Karpas-422 (cell line): ENCODE measurements around the gene TEX26. TPM values are rescaled to one million over a fixed set of nuclear protein-coding genes. Genes with fewer than 3 reads are reported as not detected.

ENCODE experiments used
- DNase-seq: peaks from one replicate; pipeline ENCODE4 v3.0.0-alpha.2; 2015
- H2AFZ ChIP-seq: fragments of 200-600 bp; sonication (generic); 2 replicates; pipeline ENCODE4 v1.6.1; 2014; ENCODE audit warnings: antibody characterized with exemption, low read length, mixed read lengths
- H3K27ac ChIP-seq: fragments of 200-600 bp; sonication (generic); 2 replicates; pipeline ENCODE4 v1.5.1; 2014; ENCODE audit warnings: mild to moderate bottlenecking, low read length, moderate library complexity
- H3K27me3 ChIP-seq: fragments of 200-600 bp; sonication (generic); 2 replicates; pipeline ENCODE4 v1.6.1; 2014; ENCODE audit warnings: low read length, mixed read lengths
- H3K36me3 ChIP-seq: fragments of 200-600 bp; sonication (generic); 2 replicates; pipeline ENCODE4 v1.6.1; 2014; ENCODE audit warnings: low read length, mixed read lengths; ENCODE audit not compliant: insufficient read depth
- H3K4me1 ChIP-seq: fragments of 200-600 bp; sonication (generic); 2 replicates; pipeline ENCODE4 v1.6.1; 2014; ENCODE audit warnings: mild to moderate bottlenecking, low read length, mixed read lengths
- H3K4me2 ChIP-seq: fragments of 200-600 bp; sonication (generic); 2 replicates; pipeline ENCODE4 v1.6.1; 2014; ENCODE audit warnings: low read length, low read depth, mild to moderate bottlenecking; ENCODE audit not compliant: poor library complexity, severe bottlenecking
- H3K4me3 ChIP-seq: fragments of 200-600 bp; sonication (generic); 2 replicates; pipeline ENCODE4 v1.5.1; 2014; ENCODE audit warnings: mild to moderate bottlenecking, antibody characterized with exemption, low read length, mixed read lengths
- H3K79me2 ChIP-seq: fragments of 200-600 bp; sonication (generic); 2 replicates; pipeline ENCODE4 v1.6.1; 2014; ENCODE audit warnings: mild to moderate bottlenecking, low read length, mixed read lengths
- H3K9ac ChIP-seq: fragments of 200-600 bp; sonication (generic); 2 replicates; pipeline ENCODE4 v1.6.0; 2014; ENCODE audit warnings: low read length
- H3K9me2 ChIP-seq: fragments of 200-600 bp; sonication (generic), shearing (Covaris generic); replicated peaks from 2 replicates; pipeline ENCODE4 v1.6.0; 2014; ENCODE audit warnings: mild to moderate bottlenecking, low read length, moderate library complexity; ENCODE audit not compliant: insufficient read depth
- H3K9me3 ChIP-seq: fragments of 300-700, 200-600 bp; sonication (generic); 2 replicates; pipeline ENCODE4 v1.6.1; 2014; ENCODE audit warnings: low read length, mixed read lengths
- H4K20me1 ChIP-seq: fragments of 200-600 bp; sonication (generic); 2 replicates; pipeline ENCODE4 v1.6.1; 2014; ENCODE audit warnings: mild to moderate bottlenecking, antibody characterized with exemption, low read length, low read depth; ENCODE audit not compliant: insufficient read depth
- total RNA-seq: library from RNA; depleted of rRNA; stranded (reverse); fragments of >200 nt; shearing (Covaris generic); gene quantifications from 2 replicates; pipeline ENCODE4 v1.2.3, GENCODE V29; 2014; ENCODE audit warnings: low replicate concordance

Gene TEX26
- total RNA-seq, 1 experiment from 2014 or later = not detected

DNA sequence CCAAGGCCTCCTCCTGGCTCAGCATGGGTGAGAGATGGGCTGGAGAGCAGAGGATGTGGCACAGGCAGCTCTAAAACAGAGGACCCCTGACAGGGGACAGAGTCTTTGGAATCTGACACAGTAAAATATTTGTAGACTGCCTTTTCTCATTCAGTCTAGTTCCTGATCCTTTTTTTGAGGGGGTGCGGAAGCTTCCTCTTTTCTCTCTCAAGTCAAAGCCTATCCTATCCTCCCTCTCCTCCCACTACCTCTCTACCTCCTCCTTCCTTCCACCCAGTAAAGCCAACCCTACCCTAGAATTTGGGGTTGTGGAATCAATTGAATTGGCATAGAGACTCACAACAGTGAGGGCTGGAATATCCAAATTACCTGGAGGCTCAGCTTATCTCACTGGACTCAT is 82.0 kb downstream of the TEX26 start:
- no peak overlapping the region for H3K27ac ChIP-seq
- H2AFZ ChIP-seq = no peak overlapping the region
- H3K27me3 ChIP-seq = no peaks in the 10 kb centered on the region
- no peak overlapping the region for H3K4me3 ChIP-seq
- no peaks in the 10 kb centered on the region for H3K79me2 ChIP-seq
- no peaks in the 10 kb centered on the region for H4K20me1 ChIP-seq
- no peak overlapping the region for H3K4me2 ChIP-seq
- no peaks in the 10 kb centered on the region for H3K36me3 ChIP-seq
- DNase-seq = no peak
- H3K9ac ChIP-seq = no peak overlapping the region
- no peaks in the 10 kb centered on the region for H3K9me2 ChIP-seq
- no peaks in the 10 kb centered on the region for H3K9me3 ChIP-seq
- peaks cover 8% of the 10 kb centered on the region for H3K4me1 ChIP-seq

GRCh38 chr13:31015199-31015598 is 82.7 kb downstream of the TEX26 start:
- no peak for DNase-seq
- peaks cover 8% of the 10 kb centered on the region for H3K4me1 ChIP-seq
- no peaks in the 10 kb centered on the region for H4K20me1 ChIP-seq

GRCh38 chr13:31016342-31017325 is 84.2 kb downstream of the TEX26 start:
- no peak overlapping the region for H2AFZ ChIP-seq
- no peaks in the 10 kb centered on the region for H3K9me3 ChIP-seq
- no peak overlapping the region for H3K4me3 ChIP-seq
- H3K4me2 ChIP-seq = no peak overlapping the region
- H3K27ac ChIP-seq = no peak overlapping the region
- no peaks in the 10 kb centered on the region for H3K9me2 ChIP-seq
- H3K36me3 ChIP-seq = no peaks in the 10 kb centered on the region
- peaks cover 3% of the 10 kb centered on the region for H3K4me1 ChIP-seq
- H3K9ac ChIP-seq = no peak overlapping the region
- no peaks in the 10 kb centered on the region for H3K79me2 ChIP-seq
- DNase-seq = no peak
- H4K20me1 ChIP-seq = no peaks in the 10 kb centered on the region
- no peaks in the 10 kb centered on the region for H3K27me3 ChIP-seq

More at GRCh38 chr13:31015199-31015598, 82.7 kb downstream of the TEX26 start:
- no peaks in the 10 kb centered on the region for H3K79me2 ChIP-seq
- H3K4me3 ChIP-seq = no peak overlapping the region
- no peaks in the 10 kb centered on the region for H3K9me2 ChIP-seq
- no peaks in the 10 kb centered on the region for H3K9me3 ChIP-seq
- H3K27me3 ChIP-seq = no peaks in the 10 kb centered on the region
- H3K9ac ChIP-seq = no peak overlapping the region
- no peak overlapping the region for H3K27ac ChIP-seq
- H3K36me3 ChIP-seq = no peaks in the 10 kb centered on the region
- H3K4me2 ChIP-seq = no peak overlapping the region
- H2AFZ ChIP-seq = no peak overlapping the region

DNA sequence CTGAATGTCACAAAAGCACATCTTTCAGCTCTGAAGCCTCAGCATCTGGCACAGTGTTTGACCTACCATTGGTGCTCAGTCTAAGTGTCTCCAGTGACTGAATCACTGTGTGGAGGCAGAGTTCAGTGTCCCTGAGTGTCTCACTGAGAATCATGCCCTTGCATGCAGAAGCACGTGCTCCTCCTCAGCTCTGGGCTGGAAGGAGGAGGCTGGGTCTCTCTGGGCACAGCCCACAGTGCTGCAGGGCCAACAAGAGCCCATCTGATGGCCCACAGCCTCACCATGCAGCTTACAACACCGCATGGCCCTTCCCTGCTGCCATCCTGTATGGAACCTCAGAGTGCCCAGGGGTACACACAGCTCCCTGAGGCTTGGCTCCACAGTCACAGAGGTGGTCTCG is 86.1 kb downstream of the TEX26 start:
- Histone ChIP-seq H3K9ac (no peak overlapping the region), H3K36me3 (no peaks in the 10 kb centered on the region), H4K20me1 (no peaks in the 10 kb centered on the region), H3K27ac (no peak overlapping the region), H3K9me2 (no peaks in the 10 kb centered on the region), H3K4me2 (no peak overlapping the region), H3K79me2 (no peaks in the 10 kb centered on the region), H3K4me1 (no peaks in the 10 kb centered on the region), H3K27me3 (no peaks in the 10 kb centered on the region), H3K9me3 (no peaks in the 10 kb centered on the region), H3K4me3 (no peak overlapping the region), H2AFZ (no peak overlapping the region)
- DNase-seq = no peak

- Histone ChIP-seq H3K9me2 (no peaks in the 10 kb centered on the region), H3K4me2 (no peak overlapping the region), H4K20me1 (no peaks in the 10 kb centered on the region), H3K4me3 (no peak overlapping the region), H3K9me3 (no peaks in the 10 kb centered on the region), H2AFZ (no peak overlapping the region), H3K4me1 (no peaks in the 10 kb centered on the region), H3K27me3 (no peaks in the 10 kb centered on the region), H3K36me3 (no peaks in the 10 kb centered on the region), H3K9ac (no peak overlapping the region), H3K79me2 (no peaks in the 10 kb centered on the region), H3K27ac (no peak overlapping the region)
- DNase-seq = no peak
Observed at GRCh38 chr13:31020996-31021395, 88.5 kb downstream of the TEX26 start.

DNA sequence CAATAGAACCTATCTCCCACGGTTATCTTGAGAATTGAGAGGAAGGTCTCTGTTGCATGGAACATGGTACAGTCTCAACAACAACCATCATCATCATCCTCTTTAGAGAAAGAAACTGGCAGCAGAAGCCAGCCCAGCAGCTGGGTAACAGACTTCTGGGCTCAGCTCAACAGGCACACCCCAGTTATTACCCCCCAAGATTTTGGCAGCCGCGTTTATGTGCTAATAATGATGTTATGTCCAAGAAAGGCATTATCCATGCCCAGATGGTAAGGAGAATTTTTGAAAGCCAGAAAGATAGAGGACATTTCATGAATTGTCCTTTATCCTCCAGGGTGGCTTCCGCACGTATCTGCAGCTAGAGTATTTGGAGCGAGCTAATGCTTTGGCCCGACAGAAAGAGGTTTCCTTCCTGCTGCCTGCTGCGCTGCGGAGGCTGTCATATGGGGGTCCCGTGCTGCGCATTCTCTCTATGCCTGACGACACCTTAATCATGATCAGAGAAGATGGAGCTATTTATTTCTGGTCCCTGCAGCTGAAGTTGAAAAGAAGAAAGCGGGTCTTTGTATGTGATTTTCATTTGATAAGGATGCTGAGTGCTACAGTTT is 89.9 kb downstream of the TEX26 start:
- Histone ChIP-seq H3K9me2 (no peaks in the 10 kb centered on the region), H4K20me1 (no peaks in the 10 kb centered on the region), H3K9me3 (no peaks in the 10 kb centered on the region), H3K79me2 (no peaks in the 10 kb centered on the region), H3K27me3 (no peaks in the 10 kb centered on the region), H3K4me2 (no peak overlapping the region), H3K9ac (no peak overlapping the region), H3K4me1 (no peaks in the 10 kb centered on the region), H2AFZ (no peak overlapping the region), H3K36me3 (no peaks in the 10 kb centered on the region), H3K4me3 (no peak overlapping the region), H3K27ac (no peak overlapping the region)
- no peak for DNase-seq

DNA sequence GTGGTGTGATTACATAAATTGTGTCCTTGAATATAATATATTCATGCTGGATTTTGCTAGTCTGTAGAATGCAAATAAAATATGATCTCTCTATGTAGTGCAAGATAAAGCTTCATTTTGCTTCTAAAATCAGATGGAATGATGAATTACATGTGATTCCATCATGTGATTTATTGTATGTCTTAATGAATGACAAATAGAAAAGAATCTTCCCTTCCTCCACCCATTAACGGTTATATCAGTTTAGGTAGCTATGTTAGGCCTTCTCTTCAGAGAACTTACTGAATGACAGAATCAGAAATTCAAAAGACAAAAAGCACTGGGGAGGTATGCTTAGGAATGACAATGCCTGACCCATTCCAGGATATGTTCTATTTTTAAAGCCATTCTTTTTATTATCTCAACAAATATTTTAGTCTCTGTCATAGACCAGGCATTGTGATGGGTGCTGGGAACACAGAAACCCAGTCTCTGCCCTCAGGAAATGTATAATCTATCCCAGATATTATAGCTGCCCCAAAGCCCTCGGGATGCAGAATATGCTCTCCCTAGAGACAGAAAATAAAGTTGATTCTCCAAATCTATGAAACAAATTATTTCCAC is 90.6 kb downstream of the TEX26 start:
- no peaks in the 10 kb centered on the region for H3K4me1 ChIP-seq
- H3K79me2 ChIP-seq = no peaks in the 10 kb centered on the region
- no peak overlapping the region for H2AFZ ChIP-seq
- H3K27ac ChIP-seq = no peak overlapping the region
- H3K9me2 ChIP-seq = no peaks in the 10 kb centered on the region
- no peak overlapping the region for H3K4me3 ChIP-seq
- no peaks in the 10 kb centered on the region for H3K27me3 ChIP-seq
- no peaks in the 10 kb centered on the region for H3K36me3 ChIP-seq
- H3K9me3 ChIP-seq = no peaks in the 10 kb centered on the region
- H4K20me1 ChIP-seq = no peaks in the 10 kb centered on the region
- H3K9ac ChIP-seq = no peak overlapping the region
- no peak for DNase-seq
- H3K4me2 ChIP-seq = no peak overlapping the region
